PC-3 (cell line): ENCODE results near the gene MKLN1.

ENCODE experiments used
- CTCF ChIP-seq: fragments of 300-600 bp; sonication (generic); conservative IDR thresholded peaks from 2 replicates; pipeline ENCODE4 v1.5.1; 2017; ENCODE audit warnings: antibody characterized with exemption, low read depth, mild to moderate bottlenecking, low read length
- EZH2 ChIP-seq: fragments of 300-600 bp; sonication (generic); IDR thresholded peaks from one replicate; pipeline ENCODE4 v1.6.1; 2017; ENCODE audit warnings: antibody characterized with exemption, mild to moderate bottlenecking, low read length; ENCODE audit not compliant: unreplicated experiment
- EZH2phosphoT487 ChIP-seq: fragments of 300-600 bp; sonication (generic); IDR thresholded peaks from 2 replicates; pipeline ENCODE4 v1.6.1; 2018; ENCODE audit warnings: mild to moderate bottlenecking, antibody characterized with exemption, low read length, borderline replicate concordance

- no peak for TF ChIP-seq EZH2
- TF ChIP-seq CTCF, result peak; percentile 54
- TF ChIP-seq EZH2phosphoT487, result no peak
Measured at GRCh38 chr7:131544449-131545301, 217.0 kb downstream of the MKLN1 start.
